Measurements from ENCODE around the gene STON1.

STON1 gene, protein sequence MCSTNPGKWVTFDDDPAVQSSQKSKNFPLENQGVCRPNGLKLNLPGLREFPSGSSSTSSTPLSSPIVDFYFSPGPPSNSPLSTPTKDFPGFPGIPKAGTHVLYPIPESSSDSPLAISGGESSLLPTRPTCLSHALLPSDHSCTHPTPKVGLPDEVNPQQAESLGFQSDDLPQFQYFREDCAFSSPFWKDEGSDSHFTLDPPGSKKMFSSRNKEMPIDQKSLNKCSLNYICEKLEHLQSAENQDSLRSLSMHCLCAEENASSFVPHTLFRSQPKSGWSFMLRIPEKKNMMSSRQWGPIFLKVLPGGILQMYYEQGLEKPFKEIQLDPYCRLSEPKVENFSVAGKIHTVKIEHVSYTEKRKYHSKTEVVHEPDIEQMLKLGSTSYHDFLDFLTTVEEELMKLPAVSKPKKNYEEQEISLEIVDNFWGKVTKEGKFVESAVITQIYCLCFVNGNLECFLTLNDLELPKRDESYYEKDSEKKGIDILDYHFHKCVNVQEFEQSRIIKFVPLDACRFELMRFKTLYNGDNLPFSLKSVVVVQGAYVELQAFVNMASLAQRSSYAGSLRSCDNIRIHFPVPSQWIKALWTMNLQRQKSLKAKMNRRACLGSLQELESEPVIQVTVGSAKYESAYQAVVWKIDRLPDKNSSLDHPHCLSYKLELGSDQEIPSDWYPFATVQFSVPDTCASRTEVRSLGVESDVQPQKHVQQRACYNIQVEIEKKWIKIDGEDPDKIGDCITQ

GRCh38 chr2:48530033-48530811 lies at the start of gene STON1:
TSS of gene STON1 (plus strand) at chr2:48530154. CDS start at chr2:48580634, 50,480 bp downstream.
- Mint-ChIP-seq H3K9me3 (no peaks in the 10 kb centered on the region), H3K27ac (peak within 1 kb of the TSS; percentile 70), H3K36me3 (ENCODE audit: low read depth) (peaks cover 5% of the 10 kb centered on the region), H3K27me3 (ENCODE audit: low read depth) (peaks cover 2% of the 10 kb centered on the region), H3K4me3 (peak within 1 kb of the TSS; percentile 92), H3K4me1 (ENCODE audit: low read depth) (peaks cover 5% of the 10 kb centered on the region)
- peak; percentile 8 for DNase-seq (ENCODE audit: low spot score)

DNA sequence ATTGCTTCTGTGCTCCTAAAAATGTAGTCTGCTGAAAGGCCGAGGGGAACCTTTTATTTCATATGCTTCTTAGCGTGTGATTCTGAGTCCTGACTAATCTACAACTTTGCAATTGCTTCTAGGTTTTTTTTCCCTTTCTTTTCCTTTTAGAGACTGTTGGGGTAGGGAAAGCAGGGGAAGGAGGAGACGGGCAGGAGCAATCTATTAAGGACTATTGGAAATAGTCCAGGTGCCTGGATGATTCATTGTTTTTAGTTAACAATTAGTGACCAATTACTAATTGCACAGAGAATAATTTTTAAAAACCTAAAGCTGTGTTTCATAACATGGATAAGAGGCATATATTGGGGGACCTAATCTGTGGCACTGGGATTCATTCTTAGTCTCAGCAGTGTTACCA lies 49.4 kb upstream of the STON1 start:
- no peaks in the 10 kb centered on the region for H3K9me3 Mint-ChIP-seq
- H3K4me3 Mint-ChIP-seq: no peak overlapping the region
- peaks cover 1% of the 10 kb centered on the region for H3K4me1 Mint-ChIP-seq (ENCODE audit: low read depth)
- DNase-seq (ENCODE audit: low spot score): no peak
- H3K36me3 Mint-ChIP-seq (ENCODE audit: low read depth): peaks cover 61% of the 10 kb centered on the region
- H3K27me3 Mint-ChIP-seq (ENCODE audit: low read depth): no peaks in the 10 kb centered on the region
- H3K27ac Mint-ChIP-seq: no peak overlapping the region

DNA sequence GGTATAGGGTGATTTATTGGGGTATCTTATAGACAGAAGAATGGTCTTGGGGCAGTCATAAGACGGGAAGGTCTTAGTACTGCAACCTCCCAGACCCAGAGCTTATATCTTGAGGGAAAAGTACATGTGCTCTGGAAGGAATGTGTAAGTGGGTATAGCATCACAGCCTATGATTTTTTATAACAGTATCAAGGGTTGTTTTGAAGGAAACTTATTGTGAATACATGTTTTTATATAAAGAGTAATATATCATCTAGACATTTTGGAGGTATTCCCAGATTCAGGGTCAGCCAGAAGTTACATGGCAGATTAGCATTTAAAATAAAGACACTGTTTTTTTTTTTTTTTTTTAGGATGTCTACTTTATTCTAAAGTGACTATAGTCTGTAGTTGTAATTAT lies 47.6 kb upstream of the STON1 start:
- Mint-ChIP-seq H3K9me3 (no peaks in the 10 kb centered on the region), H3K27ac (no peak overlapping the region), H3K27me3 (ENCODE audit: low read depth) (no peaks in the 10 kb centered on the region), H3K4me3 (no peak overlapping the region), H3K36me3 (ENCODE audit: low read depth) (peaks cover 56% of the 10 kb centered on the region), H3K4me1 (ENCODE audit: low read depth) (peaks cover 1% of the 10 kb centered on the region)
- DNase-seq (ENCODE audit: low spot score): no peak

DNA sequence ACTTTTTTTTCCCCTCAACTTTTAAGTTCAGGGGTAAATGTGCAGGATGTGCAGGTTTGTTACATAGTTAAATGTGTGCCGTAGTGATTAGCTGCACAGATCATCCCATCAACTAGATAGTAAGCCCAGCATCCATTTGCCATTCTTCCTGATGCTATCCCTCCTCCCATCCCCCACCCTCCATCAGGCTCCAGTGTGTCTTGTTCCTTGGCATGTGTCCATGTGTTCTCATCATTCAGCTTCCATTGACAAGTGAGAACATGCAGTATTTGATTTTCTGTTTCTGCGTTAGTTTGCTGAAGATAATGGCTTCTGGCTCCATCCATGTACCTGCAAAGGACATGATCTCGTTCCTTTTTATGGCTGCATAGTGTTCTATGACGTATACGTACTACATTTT lies 47.2 kb upstream of the STON1 start:
- H3K36me3 Mint-ChIP-seq (ENCODE audit: low read depth): peaks cover 53% of the 10 kb centered on the region
- H3K4me1 Mint-ChIP-seq (ENCODE audit: low read depth): peaks cover 1% of the 10 kb centered on the region
- no peak overlapping the region for H3K27ac Mint-ChIP-seq
- no peak for DNase-seq (ENCODE audit: low spot score)
- no peaks in the 10 kb centered on the region for H3K9me3 Mint-ChIP-seq
- no peak overlapping the region for H3K4me3 Mint-ChIP-seq
- H3K27me3 Mint-ChIP-seq (ENCODE audit: low read depth): no peaks in the 10 kb centered on the region

DNA sequence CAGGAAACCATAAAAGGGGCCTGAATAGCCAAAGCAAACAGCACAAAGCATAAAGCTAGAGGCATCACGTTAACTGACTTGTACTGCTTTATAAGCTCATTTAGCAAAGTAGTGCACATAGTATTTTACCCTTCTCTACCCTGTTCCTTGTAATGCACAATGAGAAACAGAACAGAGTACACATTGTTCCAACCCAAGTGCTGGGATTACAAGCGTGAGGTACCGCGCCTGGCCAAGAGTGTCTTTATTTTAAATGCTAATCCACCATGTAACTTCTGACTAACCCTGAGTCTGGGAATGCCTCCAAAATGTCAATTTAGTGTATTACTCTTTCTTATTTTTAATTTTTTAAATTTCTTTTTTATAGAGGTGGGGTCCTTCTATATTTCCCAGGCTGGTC lies 46.4 kb upstream of the STON1 start:
- Mint-ChIP-seq H3K4me1 (ENCODE audit: low read depth) (peaks cover 1% of the 10 kb centered on the region), H3K9me3 (no peaks in the 10 kb centered on the region), H3K27me3 (ENCODE audit: low read depth) (no peaks in the 10 kb centered on the region), H3K36me3 (ENCODE audit: low read depth) (peaks cover 51% of the 10 kb centered on the region), H3K27ac (no peak overlapping the region), H3K4me3 (no peak overlapping the region)
- DNase-seq (ENCODE audit: low spot score): no peak

DNA sequence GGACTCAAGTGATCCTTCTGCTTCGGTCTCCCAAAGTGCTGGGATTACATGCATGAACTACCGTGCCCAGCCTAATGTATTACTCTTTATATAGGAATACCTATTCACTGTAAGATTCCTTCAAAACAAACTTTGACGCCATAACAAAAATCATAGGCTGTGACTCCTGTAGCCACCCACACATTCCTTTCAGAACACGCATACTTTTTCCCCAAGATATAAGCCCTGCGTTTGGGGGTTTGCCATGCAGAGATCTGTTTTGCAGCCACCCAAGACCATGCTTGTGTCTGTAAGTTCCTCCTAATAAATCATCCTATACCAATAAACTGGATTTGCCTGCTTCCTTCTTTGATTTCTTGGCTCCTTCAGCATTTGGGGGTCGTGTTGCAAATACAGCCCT lies 46.0 kb upstream of the STON1 start:
- Mint-ChIP-seq H3K9me3 (no peaks in the 10 kb centered on the region), H3K4me3 (no peak overlapping the region), H3K4me1 (ENCODE audit: low read depth) (peaks cover 1% of the 10 kb centered on the region), H3K36me3 (ENCODE audit: low read depth) (peaks cover 52% of the 10 kb centered on the region), H3K27ac (no peak overlapping the region), H3K27me3 (ENCODE audit: low read depth) (no peaks in the 10 kb centered on the region)
- DNase-seq (ENCODE audit: low spot score): no peak

DNA sequence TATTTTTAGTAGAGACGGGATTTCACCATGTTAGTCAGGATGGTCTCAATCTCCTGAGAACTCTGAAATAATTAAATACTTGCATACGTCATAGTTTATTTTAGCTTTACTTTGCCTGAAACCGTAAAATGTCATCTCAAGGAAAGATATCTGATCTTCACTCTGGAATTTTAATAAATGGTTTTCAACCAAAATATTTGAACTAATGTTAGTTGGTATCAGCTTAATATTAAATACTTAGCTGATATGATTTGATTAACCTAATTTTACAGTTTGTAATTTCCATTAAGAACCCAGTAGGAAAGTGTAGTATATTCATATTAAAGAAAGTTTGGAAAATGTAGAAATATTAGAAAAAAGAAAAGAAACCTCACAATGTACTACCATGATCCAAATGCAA lies 41.4 kb upstream of the STON1 start:
- H3K4me3 Mint-ChIP-seq: no peak overlapping the region
- H3K36me3 Mint-ChIP-seq (ENCODE audit: low read depth): peaks cover 39% of the 10 kb centered on the region
- H3K4me1 Mint-ChIP-seq (ENCODE audit: low read depth): no peaks in the 10 kb centered on the region
- DNase-seq (ENCODE audit: low spot score): no peak
- H3K9me3 Mint-ChIP-seq: no peaks in the 10 kb centered on the region
- H3K27me3 Mint-ChIP-seq (ENCODE audit: low read depth): no peaks in the 10 kb centered on the region
- no peak overlapping the region for H3K27ac Mint-ChIP-seq

GRCh38 chr2:48496849-48497248 lies 33.1 kb upstream of the STON1 start:
- no peak overlapping the region for H3K4me3 Mint-ChIP-seq

DNA sequence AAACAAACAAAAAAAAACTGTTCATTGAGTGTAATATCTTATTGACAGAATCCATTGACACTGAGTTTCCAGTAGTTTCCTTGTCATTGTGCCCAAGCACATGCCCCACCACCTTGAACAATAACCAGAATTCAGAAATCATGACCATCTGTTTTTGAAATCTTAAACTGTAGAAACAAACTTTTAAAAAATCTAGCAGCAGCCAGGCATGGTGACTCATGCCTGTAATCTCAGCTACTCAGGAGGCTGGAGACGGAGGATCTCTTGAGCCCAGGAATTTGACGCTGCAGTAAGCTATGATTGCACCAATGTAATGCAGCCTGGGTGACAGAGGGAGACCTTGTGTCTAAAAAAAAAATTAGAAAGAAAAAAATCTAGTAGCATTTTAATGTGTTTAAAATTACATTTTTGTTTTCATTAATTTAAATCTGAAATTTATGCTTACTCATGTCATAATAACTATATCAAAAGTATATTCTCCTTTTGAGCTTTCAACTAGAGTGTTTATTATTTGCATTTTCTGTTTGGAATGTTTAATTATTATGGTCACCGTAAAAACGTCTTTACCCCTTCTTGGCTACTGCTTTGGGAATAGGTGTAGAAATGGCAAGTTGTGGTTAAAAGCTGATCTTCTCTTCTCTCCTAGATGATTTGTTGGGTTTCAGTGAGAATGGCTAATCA lies 25.2 kb upstream of the STON1 start:
- Mint-ChIP-seq H3K27ac (no peak overlapping the region), H3K4me3 (no peak overlapping the region), H3K27me3 (ENCODE audit: low read depth) (no peaks in the 10 kb centered on the region), H3K36me3 (ENCODE audit: low read depth) (peaks cover 40% of the 10 kb centered on the region), H3K9me3 (no peaks in the 10 kb centered on the region), H3K4me1 (ENCODE audit: low read depth) (peaks cover 14% of the 10 kb centered on the region)
- DNase-seq (ENCODE audit: low spot score): no peak

More at GRCh38 chr2:48496849-48497248, 33.1 kb upstream of the STON1 start:
- no peak overlapping the region for H3K27ac Mint-ChIP-seq
- no peaks in the 10 kb centered on the region for H3K9me3 Mint-ChIP-seq
- peaks cover 45% of the 10 kb centered on the region for H3K36me3 Mint-ChIP-seq (ENCODE audit: low read depth)
- no peaks in the 10 kb centered on the region for H3K27me3 Mint-ChIP-seq (ENCODE audit: low read depth)
- no peak for DNase-seq (ENCODE audit: low spot score)
- no peaks in the 10 kb centered on the region for H3K4me1 Mint-ChIP-seq (ENCODE audit: low read depth)

DNA sequence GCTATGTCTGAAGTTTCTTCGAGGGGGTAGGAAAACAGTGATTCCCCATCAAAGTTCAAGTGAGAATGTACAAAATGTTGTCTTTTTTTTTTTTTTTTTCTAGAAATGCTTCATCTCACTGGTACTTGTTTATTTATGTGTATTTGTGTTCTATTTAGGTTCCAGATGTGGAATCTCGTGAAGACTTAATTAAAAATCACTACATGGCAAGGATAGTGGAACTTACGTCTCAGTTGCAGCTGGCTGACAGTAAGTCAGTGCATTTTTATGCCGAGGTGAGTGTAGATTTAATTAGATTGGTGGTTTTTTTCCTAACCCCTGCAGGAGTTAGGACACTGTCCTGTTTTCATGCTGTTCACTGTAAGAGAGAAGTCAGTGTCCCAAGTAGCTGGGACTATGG lies 22.8 kb upstream of the STON1 start:
- H3K4me1 Mint-ChIP-seq (ENCODE audit: low read depth): peaks cover 21% of the 10 kb centered on the region
- no peak overlapping the region for H3K27ac Mint-ChIP-seq

GRCh38 chr2:48508461-48509124 lies 21.4 kb upstream of the STON1 start:
- Mint-ChIP-seq H3K4me1 (ENCODE audit: low read depth) (peaks cover 21% of the 10 kb centered on the region), H3K27ac (peak overlapping the region; percentile 77), H3K36me3 (ENCODE audit: low read depth) (peaks cover 55% of the 10 kb centered on the region), H3K4me3 (no peak overlapping the region), H3K9me3 (no peaks in the 10 kb centered on the region), H3K27me3 (ENCODE audit: low read depth) (no peaks in the 10 kb centered on the region)
- DNase-seq (ENCODE audit: low spot score): no peak

More for the DNA sequence above, 22.8 kb upstream of the STON1 start:
- Mint-ChIP-seq H3K36me3 (ENCODE audit: low read depth) (peaks cover 49% of the 10 kb centered on the region), H3K27me3 (ENCODE audit: low read depth) (no peaks in the 10 kb centered on the region), H3K9me3 (no peaks in the 10 kb centered on the region), H3K4me3 (no peak overlapping the region)
- DNase-seq (ENCODE audit: low spot score): no peak

DNA sequence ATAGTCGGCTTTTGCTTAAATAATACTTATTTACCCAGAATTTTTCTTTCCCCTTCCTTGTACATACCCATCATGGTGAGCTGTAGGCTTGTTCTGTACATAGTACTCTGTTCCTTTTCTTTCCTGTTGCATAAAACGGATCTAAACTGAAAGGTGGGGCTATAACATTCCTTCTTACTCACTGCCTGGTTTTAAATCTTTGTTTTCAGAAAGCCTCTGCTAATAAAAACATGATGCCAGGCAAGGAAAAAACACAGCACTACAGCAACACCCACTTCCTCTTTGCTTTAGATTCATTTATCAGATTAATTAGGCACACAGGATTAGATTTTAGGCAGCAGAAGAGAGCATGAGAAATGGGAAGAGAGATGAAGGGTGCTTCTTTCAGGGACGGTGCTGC lies 19.6 kb upstream of the STON1 start:
- H3K4me1 Mint-ChIP-seq (ENCODE audit: low read depth): peaks cover 21% of the 10 kb centered on the region
- no peaks in the 10 kb centered on the region for H3K27me3 Mint-ChIP-seq (ENCODE audit: low read depth)
- H3K9me3 Mint-ChIP-seq: no peaks in the 10 kb centered on the region
- no peak for DNase-seq (ENCODE audit: low spot score)
- H3K36me3 Mint-ChIP-seq (ENCODE audit: low read depth): peaks cover 58% of the 10 kb centered on the region
- H3K27ac Mint-ChIP-seq: peak overlapping the region; percentile 12
- H3K4me3 Mint-ChIP-seq: peak overlapping the region; percentile 6

DNA sequence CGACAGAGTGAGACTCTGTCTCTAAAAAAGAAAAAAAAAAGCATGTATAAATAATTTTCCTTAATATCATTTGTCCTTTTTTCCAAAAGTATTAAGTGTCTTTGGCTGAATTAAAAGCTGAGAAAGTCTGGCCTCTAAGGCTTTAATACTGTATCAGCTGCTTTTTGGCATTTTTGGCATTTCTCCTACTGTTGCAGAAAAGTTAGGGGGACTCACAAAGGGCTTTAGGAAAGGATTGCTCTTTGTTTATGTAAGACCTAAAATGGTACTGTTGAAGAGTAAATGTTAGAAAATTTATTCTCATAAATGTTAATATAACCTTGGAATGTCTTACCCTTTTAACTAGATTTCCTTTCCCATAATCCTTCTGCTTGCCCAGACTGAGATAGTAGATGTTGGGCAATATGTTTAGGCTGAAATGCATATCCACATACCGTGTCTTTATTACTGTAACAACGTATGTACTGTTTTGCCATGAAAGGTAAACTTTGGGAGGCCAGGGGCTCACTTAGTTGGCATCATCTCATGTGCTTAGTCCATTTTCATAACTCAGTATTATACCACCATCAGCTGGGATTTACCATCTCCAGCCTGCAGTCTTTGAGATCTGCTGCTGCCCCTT lies 18.0 kb upstream of the STON1 start:
- no peaks in the 10 kb centered on the region for H3K27me3 Mint-ChIP-seq (ENCODE audit: low read depth)
- DNase-seq (ENCODE audit: low spot score): no peak
- no peak overlapping the region for H3K4me3 Mint-ChIP-seq
- H3K36me3 Mint-ChIP-seq (ENCODE audit: low read depth): peaks cover 58% of the 10 kb centered on the region
- H3K4me1 Mint-ChIP-seq (ENCODE audit: low read depth): peaks cover 21% of the 10 kb centered on the region
- H3K9me3 Mint-ChIP-seq: no peaks in the 10 kb centered on the region
- H3K27ac Mint-ChIP-seq: no peak overlapping the region
